Astrocyte of the hippocampus (primary cell): ENCODE data around the gene SPRED1.

Experiments
- DNase-seq: peaks from one replicate; pipeline ENCODE4 v3.0.0; 2011; ENCODE audit warnings: low read depth, low spot score

Gene SPRED1

DNA sequence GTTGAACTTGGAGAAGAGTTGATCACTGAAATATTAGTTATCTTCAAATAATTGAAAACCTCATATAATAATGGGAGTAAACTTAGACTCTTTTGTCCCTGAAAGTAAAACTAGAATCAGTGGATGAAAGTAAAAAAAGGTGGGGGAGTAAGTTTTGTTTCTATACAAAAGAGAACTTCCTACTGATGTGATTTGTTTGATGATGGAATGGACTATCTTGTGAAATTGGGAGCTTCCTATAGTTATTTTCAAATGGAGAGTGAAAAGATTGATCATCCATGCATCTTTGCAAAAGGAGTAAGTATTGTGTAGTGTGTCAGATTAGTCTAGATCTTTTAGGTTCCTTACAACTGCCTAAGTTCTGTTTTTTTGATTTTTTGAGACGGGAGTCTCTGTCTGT is 28.4 kb downstream of the SPRED1 start:
- DNase-seq, result no peak

DNA sequence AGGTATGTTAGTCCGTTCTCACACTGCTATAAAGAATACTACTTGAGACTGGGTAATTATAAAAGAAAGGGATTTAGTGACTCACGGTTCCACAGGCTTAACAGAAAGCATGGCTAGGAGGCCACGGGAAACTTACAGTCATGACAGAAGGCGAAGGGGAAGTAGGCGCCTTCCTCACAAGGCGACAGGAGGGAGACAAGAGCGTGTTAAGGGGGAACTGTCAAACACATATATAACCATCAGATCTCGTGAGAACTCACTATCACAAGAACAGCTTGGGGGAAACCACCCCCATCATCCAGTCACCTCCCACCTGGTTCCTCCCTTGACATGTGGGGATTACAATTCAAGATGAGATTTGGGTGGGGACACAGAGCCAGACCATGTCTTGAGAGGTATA is 30.4 kb downstream of the SPRED1 start:
- no peak for DNase-seq

DNA sequence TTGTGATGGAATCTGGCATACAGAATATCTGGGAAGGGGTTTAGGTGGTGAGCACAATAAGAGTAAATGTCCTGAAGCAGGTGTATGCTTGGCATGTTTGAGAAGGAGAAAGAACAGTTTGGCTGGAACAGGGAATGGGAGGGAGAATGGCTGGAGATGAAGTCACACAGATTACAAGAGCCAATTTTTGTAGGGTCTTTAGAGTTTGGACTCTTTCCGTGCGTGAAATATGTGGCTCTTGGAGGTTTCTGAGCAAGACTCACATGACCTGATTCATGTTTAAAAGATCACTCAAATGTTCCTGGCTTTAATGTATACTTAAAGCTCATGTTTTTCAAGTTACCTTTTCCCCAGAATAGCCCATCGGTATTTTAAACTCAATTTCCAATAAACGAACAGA is 32.8 kb downstream of the SPRED1 start:
- DNase-seq, result no peak

DNA sequence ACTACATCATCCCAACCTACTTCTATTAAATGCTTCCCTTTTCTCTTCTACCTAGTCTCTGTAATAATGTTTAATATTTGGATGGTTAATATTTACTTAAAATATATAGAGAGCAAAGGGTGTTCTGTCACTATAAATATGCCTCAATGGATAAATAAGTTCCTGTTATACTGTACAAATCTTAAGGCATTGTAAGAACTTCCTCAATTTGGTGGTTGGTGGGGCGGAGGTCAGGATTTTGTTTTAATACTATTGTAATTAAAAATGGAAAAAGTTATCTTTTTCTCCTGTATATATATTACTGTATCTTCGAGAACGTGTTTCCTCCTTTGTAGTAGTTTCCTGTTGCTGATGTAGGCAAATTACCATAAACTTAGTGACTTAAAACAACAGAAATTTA is 41.5 kb downstream of the SPRED1 start:
- no peak for DNase-seq

DNA sequence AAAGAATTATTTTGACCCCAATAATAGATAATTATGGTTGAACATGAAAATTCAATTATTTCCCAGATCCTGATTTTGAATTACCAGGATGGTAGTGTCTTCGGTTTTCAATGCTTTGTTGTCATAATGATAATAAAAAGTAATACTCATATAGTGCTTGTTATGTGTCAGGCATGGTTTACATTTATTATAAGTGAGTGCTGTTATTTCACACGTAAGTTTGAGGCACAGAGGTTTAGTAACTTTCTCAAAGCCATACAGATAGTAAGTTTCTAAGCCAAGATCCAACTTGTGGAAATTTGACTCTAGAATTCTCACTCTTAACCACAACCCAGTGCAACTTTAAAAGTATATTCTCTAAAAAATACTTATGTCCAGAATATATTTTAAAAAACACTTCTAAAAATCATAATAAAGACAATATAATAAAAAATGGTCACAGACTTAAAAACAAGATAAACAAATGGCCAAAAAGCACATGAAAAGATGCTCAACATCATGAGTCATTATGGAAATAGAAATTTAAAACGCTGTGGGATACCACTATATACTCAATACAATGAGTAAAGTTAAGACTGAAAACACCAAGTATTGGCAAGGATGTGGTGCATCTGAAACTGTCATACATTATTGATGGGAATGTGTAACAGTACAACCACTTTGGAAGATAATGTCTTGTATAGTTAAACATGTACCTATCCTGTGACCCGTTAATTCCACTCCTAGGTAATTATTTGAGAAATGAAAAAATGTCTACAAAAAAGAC is 45.2 kb downstream of the SPRED1 start:
- peak; percentile 14 for DNase-seq

DNA sequence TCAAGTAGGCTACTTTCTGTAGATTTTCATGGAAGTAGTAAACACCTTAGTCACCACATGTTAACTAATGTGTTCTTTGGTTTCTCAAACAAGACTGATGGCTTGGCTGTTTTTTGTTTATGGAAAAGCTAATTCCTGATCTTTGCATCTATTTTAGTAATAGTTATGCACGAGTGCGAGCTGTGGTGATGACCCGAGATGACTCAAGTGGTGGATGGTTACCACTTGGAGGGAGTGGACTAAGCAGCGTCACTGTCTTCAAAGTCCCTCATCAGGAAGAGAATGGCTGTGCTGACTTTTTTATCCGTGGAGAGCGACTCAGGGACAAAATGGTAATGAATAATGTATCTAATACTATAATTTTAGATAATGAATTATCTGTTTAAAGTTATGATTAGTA is 46.6 kb downstream of the SPRED1 start:
- peak; percentile 40 for DNase-seq

DNA sequence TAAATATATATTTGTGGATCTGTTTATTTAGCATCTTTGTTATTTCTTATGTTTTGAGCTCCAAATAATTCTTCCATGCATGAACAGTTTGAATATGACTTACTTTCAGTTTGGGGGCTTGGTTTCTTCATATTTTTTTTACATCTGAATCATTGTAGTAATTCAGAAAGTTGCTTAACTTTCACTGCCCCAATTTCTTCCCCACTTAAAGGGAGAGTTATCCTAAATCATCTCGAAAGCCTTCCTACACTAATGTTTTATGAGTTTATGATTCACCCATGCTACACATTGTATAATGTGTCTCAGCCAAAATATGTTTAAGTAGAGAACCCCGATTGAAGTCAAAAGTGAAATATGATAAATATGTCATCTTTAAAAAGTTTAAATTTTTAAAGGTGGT is 47.8 kb downstream of the SPRED1 start:
- DNase-seq, result no peak

DNA sequence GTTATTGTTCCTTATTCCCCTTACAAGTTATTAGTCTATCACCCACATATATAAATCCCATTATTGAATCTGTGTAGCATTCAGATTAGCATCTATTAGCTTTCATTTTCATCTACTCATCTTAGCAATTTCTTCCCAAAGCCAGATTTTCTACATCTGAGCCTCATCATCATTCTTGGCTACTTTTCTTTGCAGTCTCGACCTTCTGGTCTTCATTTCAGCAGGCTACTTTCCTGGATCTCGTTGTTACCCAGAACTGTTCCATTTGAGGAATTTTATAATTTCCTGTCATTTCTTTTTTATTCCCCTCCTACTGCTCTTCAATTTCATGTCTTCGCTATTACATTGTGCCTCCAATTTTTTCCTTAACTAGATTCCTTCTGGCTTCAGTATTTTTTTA is 51.8 kb downstream of the SPRED1 start:
- DNase-seq, result no peak

DNA sequence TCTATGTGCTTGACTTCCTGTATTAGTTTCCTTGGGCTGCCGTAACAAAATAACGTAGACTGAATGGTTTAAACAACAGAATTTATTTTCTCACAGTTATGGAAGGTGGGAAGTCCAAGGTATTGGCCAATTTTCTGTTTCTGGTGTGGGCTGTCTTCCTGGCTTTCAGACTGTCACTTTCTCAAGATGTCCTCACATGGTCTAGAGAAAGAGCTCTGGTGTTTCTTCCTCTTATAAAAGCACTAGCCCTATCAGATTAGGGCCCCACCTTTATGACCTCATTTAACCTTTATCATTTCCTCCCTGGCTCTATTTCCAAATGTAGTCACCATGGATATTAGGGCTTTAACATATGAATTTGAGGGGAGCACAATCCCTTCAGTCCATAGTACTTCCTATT is 54.6 kb downstream of the SPRED1 start:
- no peak for DNase-seq

DNA sequence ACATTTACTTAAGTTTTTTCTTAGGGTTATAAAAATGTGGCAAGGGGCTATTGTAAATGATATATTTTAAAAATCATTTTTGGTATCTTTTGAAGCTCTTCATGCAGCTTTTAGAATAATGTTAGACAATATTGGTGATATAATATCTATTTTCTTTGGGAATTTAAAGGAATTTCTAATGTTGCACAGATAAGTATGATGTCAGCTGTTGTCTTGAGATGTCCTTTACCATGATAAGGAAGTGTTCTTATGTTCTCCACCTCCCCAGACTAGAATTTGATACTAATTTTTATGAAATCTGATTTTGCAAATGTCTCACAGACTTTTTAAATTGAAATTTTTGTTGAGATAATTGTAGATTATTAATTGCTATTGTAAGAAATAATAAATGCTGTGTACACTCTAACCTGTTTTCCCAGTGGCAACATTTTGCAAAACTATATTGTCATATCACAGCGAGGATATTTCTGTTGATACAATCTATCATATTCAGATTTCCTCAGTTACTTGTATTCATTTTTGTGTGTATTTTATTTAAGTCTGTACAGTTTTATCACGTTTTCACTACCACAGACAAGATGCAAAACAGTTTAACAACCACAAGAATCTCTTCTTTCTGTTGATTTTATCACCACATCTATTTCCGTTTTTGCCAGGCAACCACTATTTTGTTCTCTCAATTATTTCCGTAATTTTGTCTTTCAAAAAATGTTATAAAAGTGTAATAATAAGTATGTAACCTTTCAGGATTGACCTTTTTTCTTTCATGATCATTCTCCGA is 55.4 kb downstream of the SPRED1 start:
- DNase-seq, result no peak

DNA sequence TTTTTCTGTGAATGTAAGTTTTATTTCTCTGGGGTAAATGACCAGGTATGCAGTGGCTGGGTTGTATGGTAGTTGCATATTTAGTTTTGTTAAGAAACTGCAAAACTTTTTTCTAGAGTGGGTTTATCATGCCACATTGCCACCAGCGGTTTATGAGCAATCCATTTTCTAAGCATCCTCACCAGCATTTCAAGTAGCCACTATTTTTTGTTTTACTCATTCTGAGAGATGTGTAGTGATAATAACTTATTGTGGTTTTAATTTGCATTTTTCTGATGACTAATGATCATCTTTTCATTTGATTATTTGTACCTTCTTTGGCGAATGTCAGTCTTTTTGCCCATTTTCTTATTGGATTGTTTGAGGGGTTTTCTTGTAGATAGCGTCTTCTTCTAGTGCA is 56.2 kb downstream of the SPRED1 start:
- no peak for DNase-seq

DNA sequence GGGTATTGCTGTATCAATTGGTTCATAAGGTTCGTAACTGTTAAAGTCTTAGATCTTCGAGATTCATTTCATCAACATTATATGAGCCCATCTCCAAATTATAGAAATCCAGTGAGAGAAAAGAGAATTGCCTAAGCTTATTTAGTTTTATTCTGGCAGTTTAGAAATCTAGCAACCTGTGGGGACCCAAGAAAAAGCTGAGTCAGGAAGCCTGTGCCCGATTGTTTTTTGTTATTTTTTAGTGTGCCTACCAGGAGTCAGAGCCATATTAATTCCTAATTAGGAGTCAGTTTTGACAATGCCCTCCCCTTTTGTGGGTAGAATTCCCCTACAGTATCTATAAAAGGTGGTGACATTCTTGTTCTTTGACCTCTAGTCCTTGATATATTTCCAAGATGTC is 59.6 kb downstream of the SPRED1 start:
- no peak for DNase-seq

DNA sequence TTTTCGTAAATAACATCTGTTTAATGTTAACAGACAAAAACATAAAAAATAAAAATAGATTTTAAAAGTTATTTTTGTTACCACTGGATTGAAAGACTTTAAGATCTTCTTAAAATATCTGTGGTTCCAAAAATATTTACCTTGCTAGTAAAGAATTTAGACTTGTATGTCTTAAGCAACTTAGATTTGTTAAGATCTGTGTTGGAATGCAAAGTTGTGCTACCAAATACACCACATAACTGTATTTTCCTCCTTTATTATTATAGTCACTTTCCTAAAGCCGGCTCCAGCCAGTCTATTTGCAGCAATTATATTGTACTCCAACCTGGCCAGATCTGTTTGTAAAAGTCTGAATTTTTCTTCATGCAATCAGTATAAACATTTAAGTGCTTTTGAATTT is 63.7 kb downstream of the SPRED1 start:
- peak; percentile 25 for DNase-seq

DNA sequence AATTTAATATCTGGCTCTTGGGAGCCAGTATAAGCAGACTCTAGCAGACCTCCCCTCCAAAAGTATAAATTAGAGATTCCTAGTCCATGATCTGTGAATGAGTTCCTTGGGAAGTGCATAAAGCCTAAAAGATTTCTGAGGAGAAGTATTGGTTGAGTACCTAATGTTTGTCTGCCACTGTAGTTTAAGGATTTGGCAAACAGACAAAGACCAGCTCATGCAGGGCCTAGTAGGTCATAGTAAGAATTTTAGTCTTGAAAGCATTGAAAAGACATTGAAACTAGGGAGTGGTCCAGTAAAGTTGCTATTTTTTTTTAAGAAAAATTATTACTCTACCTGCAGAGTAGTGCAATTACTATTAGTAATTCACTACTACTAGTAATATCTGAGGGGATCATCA is 67.5 kb downstream of the SPRED1 start:
- no peak for DNase-seq

DNA sequence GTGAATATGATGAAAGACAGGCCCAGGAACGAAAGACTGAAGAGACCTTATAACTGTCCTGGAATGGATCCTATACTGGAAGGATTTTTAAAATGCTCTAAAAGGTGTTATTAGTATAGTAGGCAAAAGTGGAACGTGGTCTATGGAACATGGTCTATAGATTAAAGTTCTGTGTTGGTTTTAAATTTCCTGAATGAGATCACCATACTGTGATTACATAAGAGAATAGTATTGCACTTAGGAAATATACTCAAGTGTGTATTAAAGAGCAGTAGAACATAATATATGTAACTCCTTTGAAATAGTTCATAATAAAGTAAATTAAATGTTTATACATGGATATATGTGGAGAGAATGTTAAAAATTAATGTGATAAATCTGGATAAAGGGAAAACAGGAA is 68.2 kb downstream of the SPRED1 start:
- DNase-seq, result no peak

DNA sequence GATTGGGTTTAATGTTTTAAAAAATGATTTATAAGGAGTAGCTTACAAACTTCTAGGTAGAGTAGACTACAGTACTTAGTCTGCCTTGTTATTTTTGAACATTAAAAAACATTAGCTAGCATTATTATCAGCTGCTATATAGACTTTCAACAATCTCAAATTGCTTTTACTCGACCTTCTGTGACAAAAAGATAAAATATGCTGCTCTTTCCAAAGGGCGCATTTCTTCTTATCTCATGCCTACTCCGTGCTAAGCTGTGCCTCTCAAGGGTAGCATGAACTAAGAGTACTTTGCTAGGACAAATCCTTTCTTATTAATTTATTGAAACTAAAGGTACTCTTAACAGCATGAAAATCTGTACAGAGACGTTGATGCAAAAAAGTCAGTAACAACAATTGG is 71.3 kb downstream of the SPRED1 start:
- no peak for DNase-seq

DNA sequence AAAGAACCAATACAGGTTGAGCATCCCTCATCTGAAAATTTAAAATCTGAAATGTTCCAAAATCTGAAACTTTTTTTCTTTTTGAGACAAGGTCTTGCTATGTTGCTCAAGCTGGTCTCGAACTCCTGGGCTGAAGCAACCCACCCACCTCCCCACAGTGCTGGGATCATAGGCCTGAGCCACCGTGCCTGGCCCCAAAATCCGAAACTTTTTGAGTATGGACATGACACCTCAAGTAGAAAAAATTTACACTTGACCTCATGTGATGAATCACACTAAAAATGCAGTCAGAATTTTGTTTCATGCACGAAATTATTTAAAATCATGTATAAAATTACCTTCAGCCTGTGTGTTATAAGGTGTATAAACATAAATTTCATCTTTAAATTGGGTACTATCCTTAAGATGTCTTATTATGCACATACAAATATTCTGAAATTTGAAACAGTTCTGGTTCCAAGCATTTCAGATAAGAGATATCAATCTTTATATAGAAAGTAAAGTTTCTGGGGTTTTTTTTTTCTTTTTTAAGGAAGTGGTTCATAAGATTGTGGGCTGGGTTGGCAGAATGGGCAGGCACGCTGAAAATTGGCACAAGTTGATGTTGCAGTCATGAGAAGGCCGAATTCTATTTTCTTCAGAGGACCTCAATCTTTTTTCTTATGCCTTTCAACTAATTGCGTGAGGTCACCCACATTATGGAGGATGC is 72.5 kb downstream of the SPRED1 start:
- no peak for DNase-seq

DNA sequence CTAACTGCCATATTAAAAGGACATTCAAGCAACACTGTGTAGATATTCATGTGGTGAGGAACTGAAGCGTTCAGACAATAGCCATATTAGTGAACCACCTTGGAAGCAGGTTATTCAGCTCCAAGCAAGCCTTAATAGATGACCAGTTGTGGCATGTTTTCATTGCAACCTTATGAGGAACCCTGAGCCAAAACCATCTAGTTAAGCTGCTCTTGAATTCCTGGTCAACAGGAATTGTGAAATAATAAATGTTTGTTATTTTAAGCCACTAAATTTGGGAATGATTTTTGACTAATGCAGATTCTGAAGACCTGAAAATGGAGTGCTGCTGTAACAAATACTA is 73.0 kb downstream of the SPRED1 start:
- peak; percentile 31 for DNase-seq

DNA sequence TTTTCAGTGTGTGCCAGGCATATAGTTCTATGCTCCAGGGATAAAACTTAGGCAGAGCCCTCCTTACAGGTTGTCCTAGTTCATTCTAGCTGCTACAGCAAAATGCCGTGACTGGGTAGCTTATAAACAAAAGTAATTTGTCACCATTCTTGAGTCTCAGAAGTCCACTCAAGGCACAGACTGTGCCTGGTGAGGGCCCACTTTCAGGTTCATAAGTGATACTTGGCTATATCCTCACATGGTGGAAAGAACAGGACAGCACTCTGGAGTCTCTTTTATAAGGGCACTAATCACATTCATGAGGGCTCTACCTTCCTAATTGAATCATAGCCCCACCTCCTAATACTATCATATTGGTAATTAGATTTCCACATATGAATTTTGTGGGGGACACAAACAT is 80.1 kb downstream of the SPRED1 start:
- no peak for DNase-seq

DNA sequence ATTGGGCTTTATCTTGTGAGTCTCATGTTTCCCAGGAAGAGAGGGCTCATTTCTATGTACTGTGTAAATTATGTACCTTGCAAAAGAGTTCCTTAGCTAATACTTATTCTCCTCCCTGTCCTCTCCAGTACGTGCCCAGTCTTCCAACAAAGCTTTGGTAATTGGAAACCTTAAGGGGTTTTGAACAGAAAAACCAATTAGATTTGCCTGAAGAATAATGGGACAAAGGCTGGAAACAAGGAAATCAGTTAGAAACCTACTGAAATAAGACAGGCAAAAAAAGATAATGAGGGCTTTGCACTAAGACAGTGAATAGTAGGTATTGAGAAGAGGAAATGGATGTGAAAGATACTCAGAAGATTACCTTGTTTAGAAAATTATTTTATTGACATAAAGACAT is 82.5 kb downstream of the SPRED1 start:
- no peak for DNase-seq

DNA sequence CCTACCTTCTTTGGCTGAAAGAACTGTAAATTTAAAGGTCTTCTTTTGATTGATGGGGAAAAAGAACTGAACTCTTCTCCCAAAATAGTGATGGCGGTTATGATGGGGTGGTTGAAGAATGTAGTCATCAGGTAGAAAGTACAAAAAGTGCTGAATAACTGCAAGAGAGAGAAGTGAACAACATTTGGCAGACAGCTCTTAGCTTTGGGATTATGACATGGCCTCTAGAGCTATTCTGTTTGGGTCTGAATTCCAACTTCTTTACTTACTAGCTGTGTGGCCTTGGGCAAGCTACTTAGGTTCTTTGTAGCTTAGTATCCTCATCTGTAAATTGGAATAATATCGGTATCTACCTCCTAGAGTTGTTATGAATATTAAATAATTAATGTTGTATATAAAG is 91.7 kb downstream of the SPRED1 start:
- no peak for DNase-seq

DNA sequence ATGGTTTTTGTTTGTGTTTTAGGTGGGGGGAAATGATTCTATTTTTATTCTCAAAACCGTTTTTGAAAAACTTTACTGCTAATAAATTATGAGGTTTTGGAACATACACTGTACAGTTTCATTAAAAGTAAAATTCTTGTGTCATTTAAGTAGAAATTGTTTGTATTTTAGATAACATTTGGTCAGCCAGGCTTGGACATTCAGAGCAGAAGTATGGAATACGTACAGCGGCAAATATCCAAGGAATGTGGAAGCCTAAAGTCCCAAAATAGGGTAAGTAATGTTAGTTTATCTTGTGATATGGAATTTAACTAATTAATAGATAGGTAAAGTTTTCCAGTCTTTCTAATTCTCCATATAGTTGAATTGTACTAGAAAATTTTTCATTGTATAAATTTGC is 96.6 kb downstream of the SPRED1 start:
- DNase-seq, result no peak

DNA sequence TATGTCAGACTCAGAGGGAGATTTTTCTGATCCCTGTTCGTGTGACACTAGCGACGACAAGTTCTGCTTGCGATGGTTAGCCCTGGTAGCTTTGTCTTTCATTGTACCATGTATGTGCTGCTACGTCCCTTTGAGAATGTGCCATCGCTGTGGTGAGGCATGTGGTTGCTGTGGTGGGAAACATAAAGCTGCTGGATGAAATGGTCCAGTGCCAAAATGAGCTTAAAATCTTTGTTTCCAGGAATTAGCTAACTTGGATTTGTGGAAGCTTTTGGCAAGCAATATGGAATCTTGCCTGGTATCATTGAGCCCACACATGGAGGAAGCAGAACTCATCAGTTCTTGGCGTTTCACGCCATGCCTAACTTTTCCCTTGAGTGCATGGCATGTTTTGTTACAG is 98.8 kb downstream of the SPRED1 start:
- peak; percentile 51 for DNase-seq
